Smooth muscle cell (in vitro differentiated cells): ENCODE measurements around the gene USP31. TPM values are rescaled to one million over a fixed set of nuclear protein-coding genes. Genes with fewer than 3 reads are reported as not detected.

Source experiments
- DNase-seq: peaks from one replicate; lab custom pipeline; 2025; ENCODE audit not compliant: unreplicated experiment; lab: John Stamatoyannopoulos, UW
- H2AFZ ChIP-seq: fragments of 200-600 bp; sonication (generic); 2 replicates; pipeline ENCODE4 v1.6.0; 2016; ENCODE audit warnings: antibody characterized with exemption, low read depth, mild to moderate bottlenecking
- H3F3A ChIP-seq: fragments of 200-600 bp; sonication (generic); 2 replicates; pipeline ENCODE4 v1.6.0; 2017; ENCODE audit warnings: antibody characterized with exemption, low read depth
- H3K27ac ChIP-seq: fragments of 200-600 bp; sonication (generic); 2 replicates; pipeline ENCODE4 v1.5.1; 2016; ENCODE audit warnings: low read depth, mild to moderate bottlenecking
- H3K27me3 ChIP-seq: fragments of 200-600 bp; sonication (generic); 2 replicates; pipeline ENCODE4 v1.6.1; 2016; ENCODE audit warnings: low read depth, mild to moderate bottlenecking
- H3K36me3 ChIP-seq: fragments of 200-600 bp; sonication (generic); 2 replicates; pipeline ENCODE4 v1.5.1; 2016; ENCODE audit warnings: low read depth
- H3K4me1 ChIP-seq: fragments of 200-600 bp; sonication (generic); 2 replicates; pipeline ENCODE4 v1.5.1; 2016; ENCODE audit warnings: low read depth
- H3K4me2 ChIP-seq: fragments of 200-600 bp; sonication (generic); 2 replicates; pipeline ENCODE4 v1.6.0; 2016; ENCODE audit warnings: mild to moderate bottlenecking
- H3K4me3 ChIP-seq: fragments of 200-600 bp; sonication (generic); 2 replicates; pipeline ENCODE4 v1.5.1; 2016; ENCODE audit warnings: mild to moderate bottlenecking
- H3K79me2 ChIP-seq: fragments of 200-600 bp; sonication (generic); 2 replicates; pipeline ENCODE4 v1.6.0; 2016; ENCODE audit warnings: low read depth, mild to moderate bottlenecking
- H3K9ac ChIP-seq: fragments of 200-600 bp; sonication (generic); 2 replicates; pipeline ENCODE4 v1.6.0; 2016; ENCODE audit warnings: low read depth
- H3K9me3 ChIP-seq: fragments of 200-600 bp; sonication (generic); replicated peaks from 2 replicates; pipeline ENCODE4 v1.5.1; 2016; ENCODE audit warnings: low read depth
- H4K20me1 ChIP-seq: fragments of 200-600 bp; sonication (generic); 2 replicates; pipeline ENCODE4 v1.6.0; 2016; ENCODE audit warnings: low read depth
- WGBS: methylation state at CpG from one replicate; pipeline ENCODE4 v1.1.7; 2016; ENCODE audit warnings: low lambda C conversion rate; 5-methylcytosine and 5-hydroxymethylcytosine counted together
- polyA plus RNA-seq: library from polyadenylated mRNA; unstranded; fragments of >200 nt; fragmentation: Nextera tagmentation; extraction: Ambion mirVana; gene quantifications from 2 replicates; pipeline ENCODE4 v1.2.1, GENCODE V29; 2016
- total RNA-seq: library from RNA; depleted of rRNA; stranded (reverse); fragments of >200 nt; gene quantifications from 2 replicates; pipeline ENCODE4 v1.2.3, GENCODE V29; 2014
- TF ChIP-seq, protein P1 (sequence below): fragments of 200-600 bp; sonication (generic); IDR thresholded peaks from 2 replicates; pipeline ENCODE4 v1.5.1; 2017; ENCODE audit warnings: borderline replicate concordance, mild to moderate bottlenecking, antibody characterized with exemption; ENCODE audit not compliant: insufficient read depth, poor library complexity, severe bottlenecking

Gene USP31
- total and polyA plus RNA-seq, 2 experiments from 2014 or later, result 2.7 to 5.7 TPM

DNA sequence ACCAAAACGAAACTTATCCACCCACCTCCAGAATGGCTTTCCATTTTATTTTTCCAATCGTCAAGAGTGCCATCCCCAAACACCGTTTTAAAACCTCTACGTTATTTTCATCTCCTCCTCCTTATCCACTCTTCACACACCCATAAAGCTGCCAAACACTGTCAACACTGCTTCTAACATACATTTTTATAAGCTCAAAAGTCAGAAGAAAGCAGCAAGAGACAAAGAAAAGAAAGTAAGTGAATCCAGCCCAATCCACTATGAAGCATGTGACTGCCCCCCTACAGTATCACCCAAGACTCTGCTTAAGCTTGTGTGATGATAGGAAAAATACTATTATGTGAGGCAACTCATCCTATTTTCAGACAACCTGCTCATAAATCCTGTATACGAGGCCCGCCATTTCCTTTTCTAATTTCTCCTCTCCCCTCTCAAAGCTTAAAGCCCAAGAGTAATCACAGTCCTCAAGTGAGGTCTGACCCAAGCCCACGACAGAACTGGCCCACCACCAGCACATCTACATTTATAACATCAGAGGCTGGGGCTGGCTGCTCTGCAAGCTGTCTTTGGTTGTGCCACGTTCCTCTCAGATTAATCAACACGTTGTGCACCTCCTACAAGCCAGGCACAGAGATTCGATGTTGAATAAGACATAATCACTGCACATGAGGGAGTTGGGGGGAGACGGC is 16.3 kb downstream of the USP31 start:
- Histone ChIP-seq H3K36me3 (no peaks in the 10 kb centered on the region), H2AFZ (no peak overlapping the region), H3K27ac (no peak overlapping the region), H3K27me3 (no peaks in the 10 kb centered on the region), H3F3A (no peaks in the 10 kb centered on the region), H3K4me3 (peak overlapping the region; percentile 1), H3K4me2 (peak overlapping the region; percentile 32), H3K9me3 (no peaks in the 10 kb centered on the region), H3K9ac (no peak overlapping the region), H3K4me1 (peaks cover 10% of the 10 kb centered on the region), H3K79me2 (peaks cover 78% of the 10 kb centered on the region), H4K20me1 (peaks cover 84% of the 10 kb centered on the region)
- TF ChIP-seq, protein P1, sequence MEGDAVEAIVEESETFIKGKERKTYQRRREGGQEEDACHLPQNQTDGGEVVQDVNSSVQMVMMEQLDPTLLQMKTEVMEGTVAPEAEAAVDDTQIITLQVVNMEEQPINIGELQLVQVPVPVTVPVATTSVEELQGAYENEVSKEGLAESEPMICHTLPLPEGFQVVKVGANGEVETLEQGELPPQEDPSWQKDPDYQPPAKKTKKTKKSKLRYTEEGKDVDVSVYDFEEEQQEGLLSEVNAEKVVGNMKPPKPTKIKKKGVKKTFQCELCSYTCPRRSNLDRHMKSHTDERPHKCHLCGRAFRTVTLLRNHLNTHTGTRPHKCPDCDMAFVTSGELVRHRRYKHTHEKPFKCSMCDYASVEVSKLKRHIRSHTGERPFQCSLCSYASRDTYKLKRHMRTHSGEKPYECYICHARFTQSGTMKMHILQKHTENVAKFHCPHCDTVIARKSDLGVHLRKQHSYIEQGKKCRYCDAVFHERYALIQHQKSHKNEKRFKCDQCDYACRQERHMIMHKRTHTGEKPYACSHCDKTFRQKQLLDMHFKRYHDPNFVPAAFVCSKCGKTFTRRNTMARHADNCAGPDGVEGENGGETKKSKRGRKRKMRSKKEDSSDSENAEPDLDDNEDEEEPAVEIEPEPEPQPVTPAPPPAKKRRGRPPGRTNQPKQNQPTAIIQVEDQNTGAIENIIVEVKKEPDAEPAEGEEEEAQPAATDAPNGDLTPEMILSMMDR, result no peak
- no peak for DNase-seq
- 49% methylated on average over 11 of the region's 11 CpGs for WGBS

DNA sequence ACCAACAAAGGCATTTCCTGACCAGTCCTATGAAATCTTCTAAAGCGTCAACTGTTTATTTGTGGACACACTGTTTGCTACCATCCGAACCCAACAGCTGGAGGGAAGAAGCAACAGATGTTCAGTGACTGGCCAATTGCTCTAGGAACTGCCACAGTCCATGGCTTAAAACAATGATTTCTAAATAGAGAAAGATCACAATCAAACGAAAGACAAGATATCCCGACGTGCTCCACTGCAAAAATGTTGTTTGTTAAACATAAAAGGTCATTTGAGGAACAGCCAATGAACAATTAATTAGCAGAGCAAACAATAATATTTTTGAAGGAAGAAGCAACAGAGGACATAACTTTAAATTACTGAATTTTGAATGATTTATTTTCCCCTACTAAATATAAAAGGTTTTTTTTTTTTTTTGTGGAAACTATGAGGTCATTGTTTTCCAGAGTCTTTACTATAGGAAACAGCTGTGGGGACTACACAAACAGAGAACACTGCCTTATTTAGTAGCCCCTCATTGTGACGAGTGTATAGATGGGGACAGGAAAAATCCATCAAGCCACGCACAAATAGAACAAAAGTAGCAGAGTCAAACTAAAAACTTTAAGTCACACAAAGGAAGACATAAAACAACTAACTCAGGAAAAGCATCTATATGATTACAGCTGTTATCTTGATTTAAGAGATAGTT is 17.2 kb downstream of the USP31 start:
- DNase-seq, result no peak
- TF ChIP-seq, protein P1, result no peak
- Histone ChIP-seq H3K9me3 (no peaks in the 10 kb centered on the region), H3K9ac (no peak overlapping the region), H4K20me1 (peaks cover 89% of the 10 kb centered on the region), H3K27me3 (no peaks in the 10 kb centered on the region), H3K4me1 (peaks cover 10% of the 10 kb centered on the region), H3K4me3 (peak overlapping the region; percentile 1), H3F3A (no peaks in the 10 kb centered on the region), H2AFZ (no peak overlapping the region), H3K27ac (peak overlapping the region; percentile 12), H3K36me3 (no peaks in the 10 kb centered on the region), H3K4me2 (peak overlapping the region; percentile 32), H3K79me2 (peaks cover 74% of the 10 kb centered on the region)
- WGBS, result 44% methylated on average over 7 of the region's 7 CpGs

DNA sequence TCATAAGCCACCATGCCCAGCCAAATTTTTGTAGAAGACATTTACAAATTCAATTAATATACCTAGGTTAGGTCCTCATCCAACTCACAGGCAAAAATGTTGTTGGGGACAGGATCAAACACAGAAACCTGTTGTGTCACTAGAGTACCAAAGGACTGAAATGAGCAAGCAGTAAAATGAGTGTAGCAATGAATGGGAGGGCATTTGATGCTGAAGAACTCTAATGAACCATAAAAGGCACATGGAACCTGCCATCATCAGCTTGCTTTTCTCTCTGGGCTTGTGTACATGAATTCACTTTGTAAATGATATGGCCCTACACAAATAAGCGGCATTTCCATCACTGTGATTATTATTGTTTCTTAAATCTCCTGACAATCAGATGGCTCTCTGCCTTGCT is 17.8 kb downstream of the USP31 start:
- Histone ChIP-seq H3K9me3 (no peaks in the 10 kb centered on the region), H3F3A (no peaks in the 10 kb centered on the region), H4K20me1 (peaks cover 92% of the 10 kb centered on the region), H3K4me1 (peaks cover 10% of the 10 kb centered on the region), H3K4me2 (peak overlapping the region; percentile 32), H3K36me3 (no peaks in the 10 kb centered on the region), H2AFZ (no peak overlapping the region), H3K27ac (no peak overlapping the region), H3K9ac (no peak overlapping the region), H3K79me2 (peaks cover 73% of the 10 kb centered on the region), H3K4me3 (no peak overlapping the region), H3K27me3 (no peaks in the 10 kb centered on the region)
- whole genome bisulfite sequencing, result 58% methylated on average over 1 of the region's 1 CpG
- TF ChIP-seq, protein P1, result no peak
- DNase-seq, result no peak
